Ascending aorta (tissue), 2 donors: ENCODE measurements around the gene C8G. TPM values are rescaled to one million over a fixed set of nuclear protein-coding genes. Genes with fewer than 3 reads are reported as not detected.

ENCODE experiments used
- DNase-seq, 2 donors: peaks; one replicate each; pipeline ENCODE4 v3.0.0-alpha.2; 2019; ENCODE audit warnings: low spot score in 2 of 2
- H3K27ac ChIP-seq, 2 donors: fragments of 200-600 bp; sonication (generic); one replicate each; pipeline ENCODE4 v1.5.1; 2016 to 2017; ENCODE audit warnings: mild to moderate bottlenecking in 1 of 2
- H3K27me3 ChIP-seq: fragments of 200-600 bp; sonication (generic); one replicate; pipeline ENCODE4 v1.5.1; 2017
- H3K36me3 ChIP-seq, 2 donors: fragments of 200-600 bp; sonication (generic); one replicate each; pipeline ENCODE4 v1.5.1; 2016
- H3K4me1 ChIP-seq, 2 donors: fragments of 200-600 bp; sonication (generic); one replicate each; pipeline ENCODE4 v1.5.1; 2016 to 2017; ENCODE audit warnings: mild to moderate bottlenecking in 1 of 2
- H3K4me3 ChIP-seq, 2 donors: fragments of 200-600 bp; sonication (generic); one replicate each; pipeline ENCODE4 v1.5.1; 2016 to 2017; ENCODE audit warnings: mild to moderate bottlenecking in 1 of 2
- H3K9me3 ChIP-seq, 2 donors: fragments of 200-600 bp; sonication (generic); one replicate each; pipeline ENCODE4 v1.5.1; 2016
- CTCF ChIP-seq, 3 experiments: fragments of 200-600 bp in 2 of 3; fragments of 450-650 bp in 1 of 3; sonication (generic) in 2 of 3; IDR thresholded peaks; one replicate each; pipeline ENCODE4 v1.5.1; 2016 to 2019; ENCODE audit warnings: antibody characterized with exemption in 3 of 3, mild to moderate bottlenecking in 1 of 3, moderate library complexity in 1 of 3
- intact Hi-C: fragments of 100-400 bp; cut with DNase I; formaldehyde crosslinking; loops from one replicate; pipeline ENCODE4 v1.15.1; 2023
- total RNA-seq: library from RNA; depleted of rRNA; stranded (reverse); fragments of >200 nt; gene quantifications from one replicate; pipeline ENCODE4 v1.1.0, GENCODE V29; 2016

Gene C8G
- 8.6 TPM for total RNA-seq

- Histone ChIP-seq H3K27ac (peak within 1 kb of the TSS; percentile 52 to 87), H3K4me3 (peak within 1 kb of the TSS; percentile 88 to 90), H3K36me3 (peaks cover 32 to 34% of the 10 kb centered on the region in 2 donors), H3K4me1 (peaks cover 6 to 21% of the 10 kb centered on the region in 2 donors), H3K27me3 (no peaks in the 10 kb centered on the region), H3K9me3 (no peaks in the 10 kb centered on the region)
- intact Hi-C loops, result loop anchor here (1.0 to 5.0 kb wide), 7 partner anchors 41 to 142 kb away; partner anchors contain the start of genes EDF1, MAN1B1, PAXX and PHPT1
- DNase-seq, result peak; percentile 59 to 96
- TF ChIP-seq CTCF (IDR thresholded peaks at IDR 0.05), result peak; percentile 99
Observed at GRCh38 chr9:136944519-136945332, at the start of gene C8G, which contains the start of gene FBXW5. C8G (plus strand) TSS chr9:136945243; CDS start chr9:136945321, 78 bp downstream. FBXW5 (minus strand) TSS chr9:136944738; CDS start chr9:136944083, 655 bp downstream.

- intact Hi-C loops, result no loop called here
- DNase-seq, result no peak
- Histone ChIP-seq H3K27ac (no peak overlapping the region), H3K9me3 (no peaks in the 10 kb centered on the region), H3K27me3 (no peaks in the 10 kb centered on the region), H3K4me1 (no peaks in the 10 kb centered on the region), H3K36me3 (peaks cover 13 to 23% of the 10 kb centered on the region in 2 donors), H3K4me3 (no peak overlapping the region)
- no peak for TF ChIP-seq CTCF (IDR thresholded peaks at IDR 0.05)
Observed at GRCh38 chr9:136896027-136896426, 49.0 kb upstream of the C8G start.

- no peak for TF ChIP-seq CTCF (IDR thresholded peaks at IDR 0.05)
- Histone ChIP-seq H3K27ac (no peak overlapping the region), H3K27me3 (no peaks in the 10 kb centered on the region), H3K36me3 (peaks cover 5 to 23% of the 10 kb centered on the region in 2 donors), H3K4me3 (no peak overlapping the region), H3K4me1 (peaks cover 8 to 17% of the 10 kb centered on the region in 2 donors), H3K9me3 (no peaks in the 10 kb centered on the region)
- intact Hi-C loops, result no loop called here
- DNase-seq, result no peak
Observed at GRCh38 chr9:136898483-136899100, 46.5 kb upstream of the C8G start.

GRCh38 chr9:136899196-136899595 is 45.8 kb upstream of the C8G start:
- no peak overlapping the region for H3K4me3 ChIP-seq
- intact Hi-C loops, result no loop called here
- no peak overlapping the region for H3K27ac ChIP-seq
- H3K4me1 ChIP-seq, result peaks cover 8 to 17% of the 10 kb centered on the region in 2 donors
- DNase-seq, result no peak
- no peak for TF ChIP-seq CTCF (IDR thresholded peaks at IDR 0.05)
- peaks cover 5 to 23% of the 10 kb centered on the region in 2 donors for H3K36me3 ChIP-seq
- no peaks in the 10 kb centered on the region for H3K9me3 ChIP-seq
- H3K27me3 ChIP-seq, result no peaks in the 10 kb centered on the region

- TF ChIP-seq CTCF (IDR thresholded peaks at IDR 0.05), result no peak
- no peak for DNase-seq
- Histone ChIP-seq H3K27me3 (no peaks in the 10 kb centered on the region), H3K9me3 (no peaks in the 10 kb centered on the region), H3K4me3 (no peak overlapping the region), H3K27ac (no peak overlapping the region), H3K4me1 (peaks cover 8 to 17% of the 10 kb centered on the region in 2 donors), H3K36me3 (peaks cover 5 to 17% of the 10 kb centered on the region in 2 donors)
- intact Hi-C loops, result no loop called here
Observed at GRCh38 chr9:136900556-136900955, 44.5 kb upstream of the C8G start.
